GM20000 (cell line): ENCODE results near the gene WWOX.

Source experiments
- DNase-seq: peaks from one replicate; pipeline ENCODE4 v3.0.0; 2012; ENCODE audit warnings: low spot score
- CTCF ChIP-seq: IDR thresholded peaks from 2 replicates; pipeline ENCODE4 v1.5.1; 2012; ENCODE audit warnings: mild to moderate bottlenecking, control low read depth; ENCODE audit errors: extremely low read depth, missing control alignments

WWOX gene

GRCh38 chr16:78664811-78665772 is 565.6 kb downstream of the WWOX start:
- DNase-seq, result no peak
- no peak for TF ChIP-seq CTCF

GRCh38 chr16:78666318-78666717 is 566.9 kb downstream of the WWOX start:
- DNase-seq, result no peak
- TF ChIP-seq CTCF, result no peak

- no peak for DNase-seq
- TF ChIP-seq CTCF, result no peak
Observed at GRCh38 chr16:78667675-78668074, 568.2 kb downstream of the WWOX start.

GRCh38 chr16:78668393-78668792 is 568.9 kb downstream of the WWOX start:
- DNase-seq, result no peak
- no peak for TF ChIP-seq CTCF

DNA sequence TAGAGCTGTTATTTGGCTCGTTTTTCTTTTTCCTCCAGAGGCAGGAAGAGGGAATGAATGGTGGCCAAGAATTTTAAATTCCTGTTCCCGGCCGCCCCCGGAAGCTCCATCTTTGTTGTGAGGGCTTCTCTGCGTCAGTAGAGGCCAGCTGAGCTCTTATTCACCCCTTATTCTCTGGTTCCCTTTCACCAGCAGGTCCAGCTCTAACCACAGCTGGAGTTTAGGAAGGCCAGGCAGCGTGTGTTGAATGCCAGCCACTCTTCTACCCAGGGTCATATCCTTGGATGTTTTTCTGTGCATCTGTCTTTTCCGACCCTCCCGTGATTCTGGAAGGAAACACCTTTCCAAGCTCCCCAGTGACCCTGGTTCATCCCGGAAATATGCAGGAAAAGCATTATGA is 570.5 kb downstream of the WWOX start:
- TF ChIP-seq CTCF, result no peak
- DNase-seq, result no peak

DNA sequence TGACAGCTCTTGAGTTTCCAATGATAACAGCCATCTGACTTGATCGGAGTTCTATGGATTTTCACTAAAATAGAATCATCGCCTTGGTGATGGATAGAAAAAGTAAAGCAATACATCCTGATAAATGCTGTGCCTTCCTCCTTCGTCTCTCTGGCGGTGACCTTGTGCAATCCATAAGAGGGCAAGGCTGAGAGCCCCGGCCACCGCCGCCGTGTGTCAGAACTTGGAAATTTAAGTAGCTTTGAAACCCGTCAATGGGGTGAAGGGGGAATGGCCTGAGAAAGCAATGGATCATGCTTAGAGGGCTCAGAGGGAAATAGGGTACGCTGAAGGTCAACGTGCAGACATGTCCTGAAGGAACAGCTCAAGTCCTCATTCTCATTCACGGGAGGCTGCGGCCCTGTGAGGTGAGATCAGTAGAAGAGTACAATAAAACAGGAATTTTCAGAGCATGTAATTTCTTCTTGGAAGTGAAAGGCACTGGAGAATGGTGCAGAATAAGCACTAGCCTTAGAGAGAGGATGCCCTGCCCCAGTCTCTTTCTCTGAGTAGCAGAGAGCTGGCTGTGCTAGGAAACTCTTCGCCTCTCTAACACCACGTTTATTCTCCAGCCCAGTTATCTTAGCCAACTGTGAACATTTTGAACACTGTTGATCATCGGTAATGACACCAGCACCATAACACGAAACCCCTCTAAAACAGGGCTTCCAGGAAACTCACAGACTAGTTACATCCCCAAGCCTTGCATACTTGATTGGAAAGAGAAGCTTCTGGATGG is 573.5 kb downstream of the WWOX start:
- TF ChIP-seq CTCF, result no peak
- DNase-seq, result no peak

DNA sequence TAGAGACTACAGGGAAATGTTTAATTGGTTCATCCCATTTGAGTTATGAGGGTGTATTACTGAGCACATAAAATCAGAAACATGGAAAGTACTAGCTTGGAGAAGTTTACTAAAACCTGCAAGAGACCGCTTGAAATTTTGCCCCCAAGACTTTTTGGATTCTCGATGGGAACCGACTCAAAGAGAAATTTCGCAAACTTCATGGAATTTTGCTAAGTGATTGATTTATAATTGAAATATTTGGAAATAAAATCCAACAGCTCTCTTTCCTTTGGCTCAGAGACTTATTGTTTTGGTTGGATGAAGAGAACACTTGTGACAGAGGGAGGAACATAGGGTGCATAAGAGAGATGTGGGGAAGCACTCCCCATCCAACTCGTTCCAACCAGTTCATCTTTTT is 574.4 kb downstream of the WWOX start:
- no peak for DNase-seq
- no peak for TF ChIP-seq CTCF
